T-helper 1 cell (primary cell): ENCODE results near the gene VPS54.
"Not testable (repeated sequence)": the region's sequence is repeated elsewhere in the genome, so short reads cannot be mapped to it uniquely, and the experiment has no call there.

Experiments
- DNase-seq, 5 donors: peaks; one replicate each; pipeline ENCODE4 v3.0.0-alpha.2; 2012 to 2020

The VPS54 gene

DNA sequence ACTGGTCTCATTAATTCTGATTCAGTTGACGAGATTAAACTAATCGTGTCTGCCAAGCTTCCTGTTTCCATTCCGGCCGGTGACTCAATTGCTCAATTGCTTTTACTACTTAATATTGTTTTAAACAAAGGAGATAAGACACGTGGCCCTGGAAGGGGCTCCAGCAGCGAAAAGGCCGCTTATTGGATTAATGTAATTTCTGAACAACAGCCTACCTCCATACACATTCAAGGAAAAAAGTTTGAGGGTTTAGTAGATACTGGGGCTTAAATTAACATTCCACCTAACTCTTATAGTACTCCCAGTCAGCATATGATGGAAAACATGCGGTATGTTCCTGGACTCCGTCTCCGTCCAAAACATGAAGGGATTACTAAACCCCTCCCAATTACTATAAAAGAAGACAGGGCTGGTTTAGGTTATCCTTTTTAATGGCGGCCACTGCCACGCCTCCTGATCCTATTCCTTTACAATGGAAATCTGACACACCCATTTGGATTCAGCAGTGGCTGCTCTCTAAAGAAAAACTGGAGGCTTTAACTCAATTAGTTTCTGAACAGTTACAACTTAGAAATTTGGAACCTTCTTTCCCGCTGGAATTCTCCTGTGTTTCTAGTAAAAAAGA lies 27.1 kb downstream of the VPS54 start:
- DNase-seq: no peak

DNA sequence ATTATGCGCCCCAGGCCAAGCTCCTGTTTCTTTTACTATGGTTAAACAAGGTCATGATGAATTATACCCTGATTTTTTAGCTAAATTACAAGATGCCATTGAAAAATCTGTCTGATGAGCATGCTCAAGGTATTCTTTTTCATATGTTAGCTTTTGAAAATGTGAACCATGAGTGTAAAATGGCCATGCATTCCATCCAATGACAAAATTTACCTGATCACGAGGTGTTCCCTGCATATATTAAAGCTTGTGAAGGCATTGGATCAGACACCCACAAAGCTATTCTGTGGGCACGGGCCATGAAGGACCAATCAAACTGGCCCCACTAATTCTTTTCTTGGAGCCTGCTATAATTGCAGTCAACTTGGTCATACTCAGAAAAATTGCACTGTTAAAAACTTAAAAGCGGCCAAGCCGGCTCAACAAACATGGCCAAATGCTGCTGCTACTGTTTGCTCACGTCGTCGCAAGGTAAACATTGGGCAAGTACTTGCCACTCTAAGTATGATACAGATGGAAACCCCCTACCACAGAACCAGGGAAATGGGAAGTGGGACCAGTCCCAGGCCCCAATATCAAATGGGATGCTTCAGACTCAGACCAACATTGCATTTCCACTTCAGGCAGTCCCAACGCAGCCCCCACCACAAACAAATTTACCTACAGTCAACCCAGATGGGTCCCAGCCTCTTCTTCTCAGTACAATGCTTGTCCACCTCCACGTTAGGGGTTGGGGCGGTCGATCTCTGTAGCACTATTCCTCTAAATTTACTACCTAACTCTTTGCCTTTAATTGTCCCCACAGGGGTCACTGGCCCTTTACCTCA lies 27.8 kb downstream of the VPS54 start:
- not testable (repeated sequence) for DNase-seq

DNA sequence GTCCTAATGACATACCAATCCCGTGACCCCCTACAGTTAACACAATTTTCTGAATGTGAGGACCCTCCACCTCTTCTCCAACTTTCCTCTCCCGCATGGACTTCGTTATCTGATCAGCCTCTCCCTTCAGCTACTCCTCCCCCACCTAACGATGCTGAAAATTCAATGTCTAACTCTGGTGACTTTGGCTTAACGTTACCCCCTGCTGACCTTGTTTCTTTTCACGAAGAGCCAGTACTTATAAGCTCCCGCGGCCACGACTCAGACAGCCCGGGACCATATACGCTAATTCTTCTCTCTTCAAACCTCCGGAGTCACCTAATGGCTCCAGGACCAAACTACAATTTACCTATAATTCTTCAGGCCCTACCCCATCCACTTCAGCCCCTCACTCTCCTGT lies 29.2 kb downstream of the VPS54 start:
- DNase-seq: no peak

DNA sequence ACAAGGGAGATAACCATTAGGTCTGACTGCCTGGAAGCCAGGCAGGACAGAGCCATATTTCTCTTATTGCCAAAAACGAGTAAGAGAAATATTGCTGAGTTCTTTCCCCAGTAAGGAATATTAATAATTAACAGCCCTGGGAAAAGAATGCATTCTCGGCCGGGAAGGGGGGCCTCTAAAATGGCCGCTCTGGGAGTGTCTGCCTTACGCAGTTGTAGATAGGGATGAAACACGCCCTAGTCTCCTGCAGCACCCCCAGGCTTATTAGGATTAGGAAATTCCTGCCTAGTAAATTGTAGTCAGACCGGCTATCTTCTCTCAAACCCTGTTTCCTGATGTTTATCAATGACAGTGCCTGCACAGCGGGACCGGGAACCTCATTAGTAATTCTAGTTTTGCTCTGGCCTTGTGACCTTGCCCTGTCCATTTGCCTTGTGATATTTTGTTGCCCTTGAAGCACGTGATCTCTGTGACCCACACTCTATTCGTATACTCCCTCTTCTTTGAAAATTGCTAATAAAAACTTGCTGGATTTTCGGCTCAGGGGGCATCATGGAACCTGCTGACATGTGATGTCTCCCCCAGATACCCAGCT lies 30.3 kb downstream of the VPS54 start:
- not testable (repeated sequence) for DNase-seq

GRCh38 chr2:63984606-63985359 lies 34.4 kb downstream of the VPS54 start:
- no peak for DNase-seq

GRCh38 chr2:63983986-63984605 lies 35.1 kb downstream of the VPS54 start:
- peak in 1 of 5 donors; percentile 62 for DNase-seq

- no peak for DNase-seq
Observed at GRCh38 chr2:63982335-63982734, 36.9 kb downstream of the VPS54 start.

GRCh38 chr2:63981702-63982103 lies 37.5 kb downstream of the VPS54 start:
- DNase-seq: no peak

GRCh38 chr2:63980794-63981193 lies 38.4 kb downstream of the VPS54 start:
- DNase-seq: no peak

- peak in 1 of 5 donors; percentile 78 for DNase-seq
Observed at GRCh38 chr2:63977904-63978303, 41.3 kb downstream of the VPS54 start.

GRCh38 chr2:63976125-63976510 lies 43.1 kb downstream of the VPS54 start:
- DNase-seq: no peak

- DNase-seq: no peak
Observed at GRCh38 chr2:63975437-63976124, 43.6 kb downstream of the VPS54 start.

GRCh38 chr2:63975036-63975435 lies 44.2 kb downstream of the VPS54 start:
- not testable (repeated sequence) for DNase-seq

- DNase-seq: no peak
Observed at GRCh38 chr2:63962186-63962585, 57.0 kb downstream of the VPS54 start.

DNA sequence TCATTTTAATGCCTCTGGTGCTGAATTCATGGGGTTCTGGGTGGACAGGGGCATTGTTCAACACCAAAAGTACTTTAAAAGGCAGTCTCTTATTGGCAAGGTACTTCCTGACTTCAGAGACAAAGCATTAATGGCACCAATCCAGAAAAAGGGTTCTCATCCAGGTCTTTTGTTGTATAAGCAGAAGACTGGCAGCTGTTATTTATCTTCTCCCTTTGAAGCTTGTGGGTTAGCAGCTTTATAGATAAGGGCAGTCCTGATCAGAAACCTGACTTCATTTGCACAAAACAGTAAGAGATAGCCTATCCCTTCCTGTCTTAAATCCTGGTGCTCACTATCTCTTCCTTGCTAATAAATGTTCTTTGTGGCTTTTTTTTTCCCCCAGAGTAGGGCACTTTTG lies 68.8 kb downstream of the VPS54 start:
- DNase-seq: no peak

GRCh38 chr2:63942788-63943187 lies 76.4 kb downstream of the VPS54 start:
- DNase-seq: no peak

GRCh38 chr2:63932104-63932503 lies 87.1 kb downstream of the VPS54 start:
- not testable (repeated sequence) for DNase-seq

GRCh38 chr2:63926815-63927214 lies 92.4 kb downstream of the VPS54 start:
- DNase-seq: no peak

DNA sequence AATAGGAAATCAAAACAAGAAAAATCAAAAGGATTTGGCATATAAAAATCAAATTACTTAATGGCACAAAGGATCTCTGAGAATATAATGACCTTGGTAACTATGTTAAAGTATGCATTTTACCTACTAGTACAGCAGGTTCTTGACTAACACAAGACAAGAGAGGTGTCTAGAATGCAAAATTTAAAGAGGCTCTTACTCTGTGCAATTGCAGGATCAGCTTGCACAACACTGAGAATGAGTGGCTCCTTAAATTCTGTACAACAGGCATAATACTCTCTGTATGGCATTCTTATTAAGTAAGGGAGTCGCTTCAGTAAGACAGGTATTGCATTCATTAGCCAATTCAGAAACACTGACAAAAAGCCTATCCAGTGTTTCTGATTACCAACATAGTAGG lies 104.9 kb downstream of the VPS54 start:
- DNase-seq: no peak

GRCh38 chr2:63903003-63903402 lies 116.2 kb downstream of the VPS54 start:
- DNase-seq: peak in 1 of 5 donors; percentile 69

DNA sequence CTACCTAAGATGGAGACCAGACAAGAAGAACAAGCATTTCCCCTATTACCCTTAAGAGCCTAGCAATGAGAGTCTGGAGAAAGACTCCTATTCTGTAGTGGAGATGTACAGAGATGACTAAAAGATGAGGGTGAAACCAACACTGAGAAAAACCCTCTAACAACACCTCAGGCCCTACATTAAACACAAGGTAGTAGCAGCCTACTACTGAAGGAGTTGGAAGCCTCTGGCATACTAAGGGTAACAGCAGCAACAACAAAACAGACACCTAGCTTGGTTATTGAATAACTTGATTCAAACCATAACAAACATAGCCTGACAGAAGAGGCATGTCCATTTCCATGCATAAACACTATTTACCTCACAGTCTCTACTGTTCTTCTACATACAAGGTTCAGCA lies 117.1 kb downstream of the VPS54 start:
- peak in 1 of 5 donors; percentile 15 for DNase-seq

DNA sequence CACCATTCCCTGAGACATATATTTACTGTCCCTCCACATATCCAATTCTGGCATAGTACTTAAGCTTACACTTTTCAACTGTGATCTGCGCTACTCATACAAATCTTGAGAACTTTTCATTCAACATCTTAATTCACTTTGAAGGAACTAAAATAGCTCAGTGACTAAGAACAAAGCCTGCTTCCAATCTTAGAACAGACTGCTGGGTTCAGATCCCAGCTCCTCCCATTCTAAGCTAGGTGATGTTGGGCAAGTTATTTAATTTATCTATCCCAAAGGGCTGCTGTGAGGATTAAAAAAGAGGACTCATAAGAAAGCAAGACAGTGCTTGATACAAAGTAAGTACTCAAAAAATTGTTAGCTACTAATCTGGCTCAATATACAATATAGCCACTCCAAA lies 119.6 kb downstream of the VPS54 start:
- DNase-seq: no peak
